ENCODE results near the gene ITGBL1.

The ITGBL1 gene

GRCh38 chr13:101452519-101453485 is at the start of gene ITGBL1:
Gene ITGBL1, plus strand, starts transcription at chr13:101452675. Its CDS starts 159 bp downstream, at chr13:101452834.
- peak within 1 kb of the TSS; percentile 27 for H3K4me3 ChIP-seq (ENCODE audit: low read depth, low read length)
- H3K4me1 ChIP-seq (ENCODE audit: control insufficient read depth, insufficient read depth, low read length) = peaks cover 11% of the 10 kb centered on the region
- H3K9ac ChIP-seq (ENCODE audit: low read depth, low read length) = no peak within 1 kb of the TSS
- no peaks in the 10 kb centered on the region for H3K9me3 ChIP-seq (ENCODE audit: control insufficient read depth, insufficient read depth, low read length)
- H3K27me3 ChIP-seq (ENCODE audit: control insufficient read depth, insufficient read depth, low read length) = peaks cover 3% of the 10 kb centered on the region
- H3K36me3 ChIP-seq (ENCODE audit: control insufficient read depth, insufficient read depth, low read length) = no peaks in the 10 kb centered on the region

GRCh38 chr13:101406791-101407190 is 45.7 kb upstream of the ITGBL1 start:
- Histone ChIP-seq H3K9ac (ENCODE audit: low read depth, low read length) (no peak overlapping the region), H3K4me1 (ENCODE audit: control insufficient read depth, insufficient read depth, low read length) (no peaks in the 10 kb centered on the region), H3K36me3 (ENCODE audit: control insufficient read depth, insufficient read depth, low read length) (no peaks in the 10 kb centered on the region), H3K4me3 (ENCODE audit: low read depth, low read length) (no peak overlapping the region), H3K9me3 (ENCODE audit: control insufficient read depth, insufficient read depth, low read length) (no peaks in the 10 kb centered on the region), H3K27me3 (ENCODE audit: control insufficient read depth, insufficient read depth, low read length) (no peaks in the 10 kb centered on the region)

GRCh38 chr13:101408154-101408553 is 44.3 kb upstream of the ITGBL1 start:
- Histone ChIP-seq H3K9ac (ENCODE audit: low read depth, low read length) (no peak overlapping the region), H3K9me3 (ENCODE audit: control insufficient read depth, insufficient read depth, low read length) (no peaks in the 10 kb centered on the region), H3K36me3 (ENCODE audit: control insufficient read depth, insufficient read depth, low read length) (no peaks in the 10 kb centered on the region), H3K4me3 (ENCODE audit: low read depth, low read length) (no peak overlapping the region), H3K4me1 (ENCODE audit: control insufficient read depth, insufficient read depth, low read length) (no peaks in the 10 kb centered on the region), H3K27me3 (ENCODE audit: control insufficient read depth, insufficient read depth, low read length) (no peaks in the 10 kb centered on the region)

GRCh38 chr13:101408992-101409656 is 43.4 kb upstream of the ITGBL1 start:
- Histone ChIP-seq H3K4me3 (ENCODE audit: low read depth, low read length) (no peak overlapping the region), H3K36me3 (ENCODE audit: control insufficient read depth, insufficient read depth, low read length) (no peaks in the 10 kb centered on the region), H3K9me3 (ENCODE audit: control insufficient read depth, insufficient read depth, low read length) (no peaks in the 10 kb centered on the region), H3K4me1 (ENCODE audit: control insufficient read depth, insufficient read depth, low read length) (no peaks in the 10 kb centered on the region), H3K27me3 (ENCODE audit: control insufficient read depth, insufficient read depth, low read length) (no peaks in the 10 kb centered on the region), H3K9ac (ENCODE audit: low read depth, low read length) (no peak overlapping the region)

GRCh38 chr13:101412076-101412475 is 40.4 kb upstream of the ITGBL1 start:
- Histone ChIP-seq H3K9me3 (ENCODE audit: control insufficient read depth, insufficient read depth, low read length) (no peaks in the 10 kb centered on the region), H3K4me3 (ENCODE audit: low read depth, low read length) (no peak overlapping the region), H3K36me3 (ENCODE audit: control insufficient read depth, insufficient read depth, low read length) (no peaks in the 10 kb centered on the region), H3K27me3 (ENCODE audit: control insufficient read depth, insufficient read depth, low read length) (peaks cover 19% of the 10 kb centered on the region), H3K4me1 (ENCODE audit: control insufficient read depth, insufficient read depth, low read length) (no peaks in the 10 kb centered on the region), H3K9ac (ENCODE audit: low read depth, low read length) (no peak overlapping the region)

DNA sequence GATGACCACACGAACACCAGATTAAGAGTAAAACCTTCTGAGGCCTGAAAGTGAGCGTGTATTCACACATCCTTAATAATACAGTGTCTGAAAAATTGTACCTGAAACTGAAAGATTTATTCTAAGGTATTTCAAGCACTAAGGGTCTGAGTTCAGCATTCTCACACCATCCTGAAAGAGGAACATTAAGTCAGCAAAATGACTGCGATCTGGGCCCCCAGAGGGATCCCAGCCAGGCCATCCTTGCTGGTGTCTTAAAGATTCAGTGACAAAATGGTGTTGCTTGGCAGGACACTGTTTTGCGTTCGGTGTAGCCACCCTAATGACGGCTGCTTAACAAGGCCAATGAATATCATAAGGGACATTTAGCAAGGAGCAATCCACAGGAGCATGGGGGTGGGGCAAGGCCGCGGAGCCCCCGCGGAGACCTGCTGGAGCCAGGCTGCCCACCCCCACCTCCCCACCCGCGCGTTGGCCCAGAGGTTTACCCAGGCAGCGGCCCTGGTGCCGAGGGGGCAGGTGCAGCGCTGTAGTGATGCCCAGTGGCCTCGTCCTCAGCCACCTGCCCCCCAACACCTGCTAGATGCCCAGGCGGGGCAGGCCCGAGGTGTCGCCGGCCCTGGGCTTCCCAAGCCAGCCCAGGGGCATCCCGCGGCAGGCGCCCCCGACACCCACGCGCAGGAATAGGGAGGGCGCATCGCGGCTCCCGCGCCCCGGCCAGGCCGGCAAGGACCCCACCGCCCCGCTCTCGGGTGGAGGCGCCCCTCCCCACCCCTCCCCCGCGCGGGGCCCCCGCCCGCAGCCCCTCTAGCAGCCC is 36.9 kb upstream of the ITGBL1 start:
- peak overlapping the region; percentile 36 for H3K4me3 ChIP-seq (ENCODE audit: low read depth, low read length)

DNA sequence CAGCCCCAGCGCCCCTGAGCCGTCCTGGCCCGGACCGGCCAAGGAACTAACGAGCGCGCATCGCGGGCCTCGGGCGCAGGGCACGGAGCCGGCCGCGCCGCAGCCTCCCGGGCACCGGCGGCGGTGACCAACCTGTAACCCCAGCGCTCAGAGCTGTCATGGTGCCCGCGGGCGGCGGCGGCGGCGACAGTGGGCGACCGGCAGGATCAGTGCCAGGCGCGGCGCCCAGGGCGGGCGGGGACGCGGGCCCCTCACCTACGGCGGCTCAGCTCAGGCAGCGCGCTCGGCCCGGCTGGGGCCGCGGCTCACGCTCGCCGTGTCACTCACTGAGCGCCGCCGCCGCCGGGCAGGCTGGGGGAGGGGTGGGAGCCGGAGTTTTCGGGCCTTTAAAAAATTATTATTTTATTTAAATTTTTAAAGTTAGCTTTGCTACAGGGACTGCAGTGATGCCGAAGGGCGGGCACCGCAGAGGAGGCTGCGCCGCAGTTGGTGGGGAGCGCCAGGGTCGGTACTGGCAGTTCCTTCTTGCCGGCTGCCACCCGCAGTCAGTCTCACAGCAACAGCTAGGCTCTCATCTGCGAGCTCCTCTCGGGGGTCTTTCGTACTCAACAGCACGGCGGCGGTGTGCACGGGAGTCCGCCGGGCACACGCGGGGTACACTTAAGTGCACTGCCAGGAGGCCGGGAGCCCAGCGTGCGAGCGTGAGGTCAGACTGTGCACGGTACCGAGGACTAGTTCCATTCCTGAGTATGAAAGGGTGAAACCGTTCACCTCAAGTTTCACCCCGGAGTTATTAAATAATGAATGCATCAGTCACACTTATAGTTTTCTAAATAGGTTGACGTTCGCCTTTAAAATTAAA is 36.1 kb upstream of the ITGBL1 start, which contains the start of gene NALCN:
Gene NALCN, minus strand, starts transcription at position 328 of the 862 bp plus-strand sequence. CDS start 17,382 bp downstream, outside the sequence.
- Histone ChIP-seq H3K4me1 (ENCODE audit: control insufficient read depth, insufficient read depth, low read length) (no peaks in the 10 kb centered on the region), H3K9ac (ENCODE audit: low read depth, low read length) (no peak within 1 kb of the TSS), H3K4me3 (ENCODE audit: low read depth, low read length) (peak within 1 kb of the TSS; percentile 59), H3K27me3 (ENCODE audit: control insufficient read depth, insufficient read depth, low read length) (peaks cover 27% of the 10 kb centered on the region), H3K36me3 (ENCODE audit: control insufficient read depth, insufficient read depth, low read length) (no peaks in the 10 kb centered on the region), H3K9me3 (ENCODE audit: control insufficient read depth, insufficient read depth, low read length) (no peaks in the 10 kb centered on the region)

More for the DNA sequence above, 36.9 kb upstream of the ITGBL1 start:
- Histone ChIP-seq H3K36me3 (ENCODE audit: control insufficient read depth, insufficient read depth, low read length) (no peaks in the 10 kb centered on the region), H3K9me3 (ENCODE audit: control insufficient read depth, insufficient read depth, low read length) (no peaks in the 10 kb centered on the region), H3K27me3 (ENCODE audit: control insufficient read depth, insufficient read depth, low read length) (peaks cover 27% of the 10 kb centered on the region), H3K9ac (ENCODE audit: low read depth, low read length) (no peak overlapping the region), H3K4me1 (ENCODE audit: control insufficient read depth, insufficient read depth, low read length) (no peaks in the 10 kb centered on the region)

DNA sequence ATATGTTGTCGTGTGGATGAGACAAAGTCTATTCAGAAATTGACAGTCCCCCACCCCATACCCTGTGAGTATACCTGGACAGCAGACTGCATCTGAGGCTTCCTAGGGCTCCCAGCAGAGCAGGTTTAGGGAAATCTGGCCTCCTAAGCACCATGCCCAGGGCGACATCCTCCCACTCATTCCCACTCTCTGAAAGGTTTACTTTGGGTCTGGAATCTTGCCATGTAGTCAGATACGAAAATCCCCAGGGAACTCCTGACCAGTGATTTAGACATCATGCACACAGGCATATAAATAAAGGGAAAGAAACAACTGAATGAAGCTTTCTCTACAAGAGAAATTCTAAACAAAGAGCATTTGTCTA is 35.5 kb upstream of the ITGBL1 start:
- H3K27me3 ChIP-seq (ENCODE audit: control insufficient read depth, insufficient read depth, low read length) = peaks cover 27% of the 10 kb centered on the region
- no peak overlapping the region for H3K9ac ChIP-seq (ENCODE audit: low read depth, low read length)
- peak overlapping the region; percentile 59 for H3K4me3 ChIP-seq (ENCODE audit: low read depth, low read length)
- H3K4me1 ChIP-seq (ENCODE audit: control insufficient read depth, insufficient read depth, low read length) = no peaks in the 10 kb centered on the region
- H3K9me3 ChIP-seq (ENCODE audit: control insufficient read depth, insufficient read depth, low read length) = no peaks in the 10 kb centered on the region
- H3K36me3 ChIP-seq (ENCODE audit: control insufficient read depth, insufficient read depth, low read length) = no peaks in the 10 kb centered on the region

GRCh38 chr13:101417501-101417900 is 35.0 kb upstream of the ITGBL1 start:
- Histone ChIP-seq H3K4me3 (ENCODE audit: low read depth, low read length) (no peak overlapping the region), H3K9me3 (ENCODE audit: control insufficient read depth, insufficient read depth, low read length) (no peaks in the 10 kb centered on the region)

DNA sequence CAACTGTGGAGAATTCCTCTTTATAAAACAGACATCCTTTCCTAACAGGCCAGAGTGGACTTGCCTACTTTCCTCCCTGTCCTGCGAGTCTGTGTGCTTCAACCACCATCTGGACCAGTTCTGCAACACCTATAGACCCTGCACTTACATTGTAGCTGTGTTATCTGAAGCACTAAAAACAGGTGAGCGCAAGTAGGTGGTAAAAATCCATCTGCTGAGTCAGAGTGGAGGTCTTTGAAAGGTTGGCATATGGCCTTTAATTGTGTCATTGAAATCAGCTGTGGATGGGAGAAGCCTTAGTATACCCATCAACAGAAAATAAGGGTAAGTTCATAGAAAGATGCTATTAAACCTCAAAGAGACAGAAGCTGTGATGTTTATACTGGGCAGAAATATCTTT is 28.6 kb upstream of the ITGBL1 start:
- Histone ChIP-seq H3K36me3 (ENCODE audit: control insufficient read depth, insufficient read depth, low read length) (no peaks in the 10 kb centered on the region), H3K9ac (ENCODE audit: low read depth, low read length) (no peak overlapping the region), H3K27me3 (ENCODE audit: control insufficient read depth, insufficient read depth, low read length) (no peaks in the 10 kb centered on the region), H3K4me3 (ENCODE audit: low read depth, low read length) (no peak overlapping the region), H3K9me3 (ENCODE audit: control insufficient read depth, insufficient read depth, low read length) (no peaks in the 10 kb centered on the region), H3K4me1 (ENCODE audit: control insufficient read depth, insufficient read depth, low read length) (no peaks in the 10 kb centered on the region)

More at GRCh38 chr13:101417501-101417900, 35.0 kb upstream of the ITGBL1 start:
- Histone ChIP-seq H3K36me3 (ENCODE audit: control insufficient read depth, insufficient read depth, low read length) (no peaks in the 10 kb centered on the region), H3K9ac (ENCODE audit: low read depth, low read length) (no peak overlapping the region), H3K4me1 (ENCODE audit: control insufficient read depth, insufficient read depth, low read length) (no peaks in the 10 kb centered on the region), H3K27me3 (ENCODE audit: control insufficient read depth, insufficient read depth, low read length) (peaks cover 27% of the 10 kb centered on the region)
